Lower leg skin (tissue), 3 donors: ENCODE results near the gene ABLIM1.

ENCODE experiments used
- CTCF ChIP-seq, 3 donors: fragments of 450-650 bp; IDR thresholded peaks; one replicate each; pipeline ENCODE4 v1.5.1; 2016; ENCODE audit warnings: antibody characterized with exemption in 3 of 3, mild to moderate bottlenecking in 3 of 3, moderate library complexity in 2 of 3
- POLR2A ChIP-seq, 2 donors: fragments of 450-650 bp; IDR thresholded peaks; one replicate each; pipeline ENCODE4 v1.6.1; 2016 to 2017; ENCODE audit warnings: antibody characterized with exemption in 2 of 2, mild to moderate bottlenecking in 1 of 2, moderate library complexity in 1 of 2

- TF ChIP-seq POLR2A (IDR thresholded peaks at IDR 0.05) (no peak), CTCF (IDR thresholded peaks at IDR 0.05) (no peak)
These were observed 24.0 kb upstream of the ABLIM1 start for GRCh38 chr10:114682121-114682520.
